ENCODE measurements around the gene CCDC54.

The CCDC54 gene

GRCh38 chr3:107425033-107425432 is 47.8 kb downstream of the CCDC54 start:
- Histone ChIP-seq H3K36me3 (no peaks in the 10 kb centered on the region), H4K20me1 (no peaks in the 10 kb centered on the region), H3K4me2 (no peak overlapping the region), H3K9me3 (no peaks in the 10 kb centered on the region), H3K4me1 (no peaks in the 10 kb centered on the region), H3K27ac (no peak overlapping the region), H3K9ac (no peak overlapping the region), H3K27me3 (no peaks in the 10 kb centered on the region), H3K4me3 (no peak overlapping the region)
- TF ChIP-seq Cebpa-rat (IDR thresholded peaks at IDR 0.05): no peak

DNA sequence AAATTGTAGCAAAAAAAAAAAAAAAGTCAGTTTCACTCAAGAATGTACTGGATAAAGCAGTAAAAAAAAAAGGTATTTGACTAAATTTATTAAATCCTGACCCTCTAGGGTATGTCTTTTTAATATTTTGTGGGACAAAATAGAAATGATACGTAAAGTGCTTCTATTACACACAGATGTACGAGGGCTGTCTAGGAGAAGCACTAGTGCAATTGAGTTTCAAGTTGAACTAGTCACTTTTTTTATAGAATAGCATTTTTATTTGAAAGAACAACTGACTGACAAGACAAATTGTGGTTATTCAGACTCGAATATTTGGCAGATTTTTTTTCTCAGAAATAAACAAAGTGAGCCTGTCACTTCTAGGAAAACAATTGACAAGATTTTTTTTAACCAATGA is 49.0 kb downstream of the CCDC54 start:
- H3K27me3 ChIP-seq: peaks cover 4% of the 10 kb centered on the region
- H3K4me2 ChIP-seq: no peak overlapping the region
- no peaks in the 10 kb centered on the region for H3K36me3 ChIP-seq
- no peak overlapping the region for H3K9ac ChIP-seq
- TF ChIP-seq Cebpa-rat (IDR thresholded peaks at IDR 0.05): no peak
- no peaks in the 10 kb centered on the region for H4K20me1 ChIP-seq
- no peak overlapping the region for H3K4me3 ChIP-seq
- H3K4me1 ChIP-seq: peaks cover 10% of the 10 kb centered on the region; the same call in 1 of the 2 replicates
- H3K27ac ChIP-seq: no peak overlapping the region
- no peaks in the 10 kb centered on the region for H3K9me3 ChIP-seq

All from BLaER1 (cell line).